Bladder microvascular endothelial cell (primary cell): ENCODE results near the gene CLEC4A. TPM values are rescaled to one million over a fixed set of nuclear protein-coding genes. Genes with fewer than 3 reads are reported as not detected.

ENCODE experiments used
- total RNA-seq: library from RNA; depleted of rRNA; stranded (reverse); fragments of >200 nt; gene quantifications from 2 replicates; pipeline ENCODE4 v1.2.3, GENCODE V29; 2014

Gene CLEC4A
- total RNA-seq, result 0.19 TPM in 1 of 2 replicates, not detected in the other

DNA sequence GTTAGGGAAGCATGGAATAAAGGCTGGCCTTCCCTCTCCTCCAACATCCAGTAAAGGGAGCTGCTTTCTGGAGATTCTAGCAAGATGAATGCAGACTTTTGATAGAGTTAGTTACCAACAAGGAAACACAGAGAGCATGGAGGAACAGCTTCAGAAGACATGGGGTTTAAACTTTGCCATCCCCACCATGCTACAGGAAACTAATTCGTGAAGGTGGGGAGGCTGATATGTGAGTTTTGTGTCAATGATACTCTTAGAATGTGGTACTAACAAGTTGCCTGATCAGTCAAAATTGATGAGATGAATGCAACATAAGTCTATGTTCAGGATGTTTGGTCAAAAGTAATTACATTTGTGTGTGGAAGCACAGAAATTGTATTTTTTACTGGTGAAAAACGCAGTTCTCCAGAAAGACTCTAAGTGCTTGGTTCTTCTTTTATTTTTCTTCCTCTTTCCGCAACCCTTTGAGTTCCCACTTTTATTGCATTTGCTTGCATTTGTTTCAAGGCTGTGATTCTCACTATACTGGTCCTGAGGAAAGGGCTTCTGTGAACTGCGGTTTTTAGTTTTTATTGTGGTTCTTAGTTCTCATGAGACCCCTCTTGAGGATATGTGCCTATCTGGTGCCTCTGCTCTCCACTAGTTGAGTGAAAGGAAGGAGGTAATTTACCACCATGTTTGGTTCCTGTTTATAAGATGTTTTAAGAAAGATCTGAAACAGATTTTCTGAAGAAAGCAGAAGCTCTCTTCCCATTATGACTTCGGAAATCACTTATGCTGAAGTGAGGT is at the start of gene CLEC4A:
TSS of gene CLEC4A (plus strand) at position 494 of the 789 bp plus-strand sequence. CDS start at position 756, 262 bp downstream.

GRCh38 chr12:8156845-8157244 is 33.4 kb downstream of the CLEC4A start, which contains the start of gene ZNF705A:
ZNF705A (plus strand) TSS chr12:8157015; CDS start chr12:8172626, 15,611 bp downstream.

Other genes with a start within 250 kb of the CLEC4A start
- gene SLC2A3, start 187.4 kb upstream of the CLEC4A start, total RNA-seq, result 21.2 and 24.1 TPM in 2 replicates
- 3.4 and 5.7 TPM in 2 replicates for gene FOXJ2, start 90.9 kb upstream of the CLEC4A start, total RNA-seq
- 0.06 TPM in 1 of 2 replicates, not detected in the other for gene C3AR1, start 57.3 kb upstream of the CLEC4A start, total RNA-seq
- 17.0 and 45.2 TPM in 2 replicates for gene NECAP1, start 41.3 kb upstream of the CLEC4A start, total RNA-seq
- gene ZNF705A, start 33.4 kb downstream of the CLEC4A start, total RNA-seq, result under 0.01 and 0.16 TPM in 2 replicates
- not detected in 2 replicates for gene FAM90A1, start 104.0 kb downstream of the CLEC4A start, total RNA-seq